Measurements from ENCODE around the gene SERTAD2. TPM values are rescaled to one million over a fixed set of nuclear protein-coding genes. Genes with fewer than 3 reads are reported as not detected.

The SERTAD2 gene
- total RNA-seq, 1 donor from 2014 or later = 6.2 TPM

DNA sequence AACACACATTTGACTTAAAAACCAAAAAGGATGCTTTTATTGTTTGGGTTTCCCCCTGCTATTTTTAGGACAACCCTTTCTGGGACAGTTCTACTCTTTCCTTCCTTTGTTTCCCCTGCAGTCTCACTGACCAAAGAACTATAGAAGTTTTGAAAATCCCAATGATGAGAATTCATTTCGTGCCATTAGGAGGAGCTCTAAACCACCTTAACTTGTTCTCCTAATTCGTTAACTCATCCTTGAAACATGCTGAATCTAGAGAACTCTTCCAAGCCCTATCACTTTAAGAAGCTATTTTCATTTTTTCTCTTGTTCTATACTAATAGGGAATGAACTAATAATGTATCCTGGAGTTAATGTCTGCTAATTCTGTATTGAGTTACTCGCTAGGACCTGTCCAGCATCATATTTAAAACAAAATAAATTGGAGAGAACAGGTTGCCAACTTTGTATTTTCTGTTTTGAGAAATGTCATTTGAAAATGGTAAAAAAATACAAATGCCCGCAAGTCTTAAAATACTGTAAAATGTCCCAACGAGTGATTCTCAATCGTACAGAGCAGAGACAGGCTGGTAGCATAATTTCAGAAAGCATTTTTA lies 66.7 kb downstream of the SERTAD2 start:
- peak; percentile 68 to 74 for DNase-seq (ENCODE audit: low read depth in 2 of 2)

DNA sequence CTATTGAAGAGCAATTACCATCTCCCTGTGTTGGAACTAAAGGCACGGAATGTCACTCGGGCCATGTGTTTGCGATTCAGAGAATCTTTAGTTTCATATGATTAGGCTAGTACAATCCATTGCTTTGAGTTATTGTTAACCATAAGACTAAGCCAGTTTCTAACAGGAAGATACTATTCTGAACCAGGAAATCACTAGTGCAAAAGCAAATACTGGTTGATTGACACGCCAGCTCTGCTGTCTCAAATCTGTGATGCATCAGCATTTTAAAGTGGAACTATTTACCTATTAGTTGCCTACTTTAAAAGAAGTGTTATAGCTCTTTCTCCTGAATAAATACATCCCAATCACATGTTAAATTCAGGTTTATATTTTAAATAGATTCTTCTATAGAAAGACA lies 67.7 kb downstream of the SERTAD2 start:
- DNase-seq (ENCODE audit: low read depth in 2 of 2) = peak in 1 of 2 donors; percentile 31

DNA sequence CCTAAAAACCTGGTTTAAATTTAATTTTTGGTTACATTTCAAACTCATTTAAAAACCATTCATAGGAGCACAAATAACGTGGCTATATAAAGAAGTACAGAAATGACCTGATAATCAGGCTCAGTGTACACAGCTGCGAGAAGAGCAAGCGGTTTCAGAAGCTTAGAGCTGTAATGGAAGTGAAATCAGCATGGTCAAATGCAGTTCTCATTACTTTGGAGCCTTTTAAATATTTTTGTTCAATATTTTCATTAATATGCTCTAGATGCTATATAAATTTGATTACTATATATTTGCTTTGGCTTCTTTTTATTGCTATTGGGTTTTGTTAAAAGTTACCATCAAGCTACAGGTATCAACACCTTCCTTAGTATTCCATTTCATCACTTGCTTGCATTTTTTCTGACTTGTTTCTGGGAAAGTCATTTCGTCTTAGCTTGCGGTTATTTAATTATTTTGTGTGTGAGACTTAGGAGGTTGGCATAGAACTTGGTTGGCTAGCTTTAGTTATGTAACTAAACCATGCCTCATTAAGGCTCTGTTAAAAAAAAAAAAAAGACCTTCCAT lies 70.9 kb downstream of the SERTAD2 start:
- no peak for DNase-seq (ENCODE audit: low read depth in 2 of 2)

DNA sequence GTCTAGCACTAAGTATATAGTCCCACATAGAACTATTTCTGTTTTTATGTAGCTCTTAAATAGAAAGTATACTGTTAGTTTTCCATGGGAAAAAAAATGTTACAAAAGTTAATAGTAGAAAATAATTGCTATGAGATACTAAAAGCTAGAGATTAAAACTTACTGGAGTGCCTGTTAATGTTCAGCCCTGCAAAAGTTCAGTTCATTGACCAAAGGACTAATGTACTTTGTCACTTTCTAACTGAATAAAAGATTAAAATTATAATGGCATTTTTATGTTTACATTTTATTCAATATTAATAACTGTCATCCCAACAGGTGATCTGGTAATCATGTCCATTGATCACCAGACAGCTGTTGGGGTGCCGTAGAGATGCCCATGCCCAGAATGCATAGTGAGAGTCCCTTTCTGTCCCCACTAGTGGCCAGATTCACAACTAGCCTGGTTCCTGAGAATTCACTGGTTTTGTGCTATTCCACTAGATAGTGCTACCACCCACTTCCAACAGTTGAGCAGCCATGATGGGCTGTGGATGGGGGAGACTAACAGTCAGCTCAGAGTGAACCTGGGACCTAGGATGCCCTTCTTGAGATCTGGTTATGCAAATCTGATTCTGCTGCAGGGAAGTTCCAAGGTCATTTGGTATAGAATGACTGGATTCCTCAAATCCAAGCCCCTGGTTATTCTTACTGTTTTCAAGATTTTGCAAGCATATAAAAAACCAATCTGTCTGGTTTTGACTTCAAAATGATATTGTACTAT lies 71.8 kb downstream of the SERTAD2 start:
- DNase-seq (ENCODE audit: low read depth in 2 of 2) = no peak

Other genes with a start within 250 kb of the SERTAD2 start
- 2.4 and 2.6 TPM in 2 replicates for gene LGALSL, start 199.8 kb downstream of the SERTAD2 start, total RNA-seq
- gene AFTPH, start 129.6 kb downstream of the SERTAD2 start, total RNA-seq = 23.8 and 35.5 TPM in 2 replicates